ENCODE results near the gene GBX2.

Gene GBX2

DNA sequence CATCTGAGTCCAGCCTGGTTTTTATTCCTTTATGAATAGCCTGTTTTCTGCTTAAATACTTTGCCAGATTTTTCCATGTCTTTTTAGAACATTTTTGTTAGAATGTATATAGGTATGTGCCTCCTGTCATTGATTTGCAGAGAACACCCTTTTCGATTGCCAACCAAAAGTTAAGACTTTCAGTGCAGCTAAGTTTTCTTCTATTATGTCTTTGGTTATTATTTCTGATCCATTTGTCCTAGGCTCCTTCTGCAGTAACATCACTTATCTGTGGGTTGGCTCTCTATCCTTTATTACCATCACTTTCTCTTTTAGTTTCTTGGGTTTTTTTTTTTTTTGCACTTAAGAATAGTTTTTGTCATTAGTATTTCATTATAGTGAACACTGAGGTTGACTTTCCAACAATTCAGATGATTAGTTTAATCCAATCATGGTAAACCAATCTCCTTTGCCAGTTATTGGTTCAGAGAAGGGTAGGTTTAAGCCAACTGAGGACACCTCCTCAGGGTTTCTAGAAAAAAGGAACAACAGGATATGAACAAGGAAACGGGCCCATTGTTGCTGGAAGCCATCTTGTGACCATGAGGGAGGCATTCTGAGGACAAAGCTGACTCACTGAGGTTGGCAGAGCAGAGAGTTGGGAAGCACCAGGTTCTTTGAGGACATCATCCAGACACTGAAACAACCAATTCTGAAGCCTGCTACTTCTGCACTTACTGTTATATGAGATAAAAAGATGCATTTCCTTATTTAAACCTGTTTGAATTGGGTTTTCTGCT lies 37.9 kb upstream of the GBX2 start:
- no peak overlapping the region for H3K4me3 ChIP-seq
- no peak overlapping the region for H3K27ac ChIP-seq

DNA sequence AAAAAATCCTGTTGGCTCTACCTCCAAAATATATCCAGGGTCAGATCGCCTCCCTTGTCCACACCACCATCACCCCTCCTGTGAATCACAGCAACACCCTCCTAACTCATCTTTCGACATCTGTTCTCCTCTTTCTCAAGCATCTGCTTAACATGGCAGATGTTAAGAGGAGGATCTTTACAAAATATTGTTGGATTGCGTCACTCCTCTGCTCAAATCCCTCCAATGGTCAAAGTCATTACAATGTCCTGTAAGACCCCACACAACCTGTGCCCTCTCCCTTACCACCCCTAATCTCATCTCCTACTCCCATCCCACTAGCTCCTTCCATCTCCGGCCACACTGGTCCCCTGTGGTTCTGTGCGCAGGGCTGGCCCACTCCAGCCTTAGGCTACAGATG lies 36.8 kb upstream of the GBX2 start:
- TF ChIP-seq, protein P1, sequence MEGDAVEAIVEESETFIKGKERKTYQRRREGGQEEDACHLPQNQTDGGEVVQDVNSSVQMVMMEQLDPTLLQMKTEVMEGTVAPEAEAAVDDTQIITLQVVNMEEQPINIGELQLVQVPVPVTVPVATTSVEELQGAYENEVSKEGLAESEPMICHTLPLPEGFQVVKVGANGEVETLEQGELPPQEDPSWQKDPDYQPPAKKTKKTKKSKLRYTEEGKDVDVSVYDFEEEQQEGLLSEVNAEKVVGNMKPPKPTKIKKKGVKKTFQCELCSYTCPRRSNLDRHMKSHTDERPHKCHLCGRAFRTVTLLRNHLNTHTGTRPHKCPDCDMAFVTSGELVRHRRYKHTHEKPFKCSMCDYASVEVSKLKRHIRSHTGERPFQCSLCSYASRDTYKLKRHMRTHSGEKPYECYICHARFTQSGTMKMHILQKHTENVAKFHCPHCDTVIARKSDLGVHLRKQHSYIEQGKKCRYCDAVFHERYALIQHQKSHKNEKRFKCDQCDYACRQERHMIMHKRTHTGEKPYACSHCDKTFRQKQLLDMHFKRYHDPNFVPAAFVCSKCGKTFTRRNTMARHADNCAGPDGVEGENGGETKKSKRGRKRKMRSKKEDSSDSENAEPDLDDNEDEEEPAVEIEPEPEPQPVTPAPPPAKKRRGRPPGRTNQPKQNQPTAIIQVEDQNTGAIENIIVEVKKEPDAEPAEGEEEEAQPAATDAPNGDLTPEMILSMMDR (IDR thresholded peaks at IDR 0.05): no peak
- H3K4me3 ChIP-seq: no peak overlapping the region
- H3K27ac ChIP-seq: no peak overlapping the region
- peak; percentile 28 for DNase-seq (ENCODE audit: low spot score)

More for the DNA sequence above, 37.9 kb upstream of the GBX2 start:
- DNase-seq (ENCODE audit: low spot score): no peak
- TF ChIP-seq, protein P1 (IDR thresholded peaks at IDR 0.05): no peak

DNA sequence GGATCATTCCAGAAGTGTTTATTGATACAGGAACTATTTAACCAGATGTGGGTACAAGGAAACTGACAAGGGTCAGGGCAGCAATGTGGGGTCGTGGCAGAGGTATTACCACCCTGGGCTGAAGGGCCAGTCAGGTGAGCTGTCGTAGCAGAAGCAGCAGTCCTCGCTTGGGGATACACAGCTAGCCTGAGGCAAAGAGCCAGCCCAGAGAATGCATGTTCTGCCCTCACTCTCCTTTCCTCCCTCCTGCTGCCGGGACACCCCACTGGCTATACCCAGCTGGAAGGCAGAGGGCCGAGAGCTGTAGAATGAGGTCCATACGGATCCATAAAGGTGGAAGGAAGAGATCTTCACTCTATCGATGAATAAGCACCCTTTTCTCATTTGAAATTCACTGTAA lies 32.2 kb upstream of the GBX2 start:
- TF ChIP-seq, protein P1 (IDR thresholded peaks at IDR 0.05): no peak
- Histone ChIP-seq H3K27ac (no peak overlapping the region), H3K4me3 (no peak overlapping the region)
- DNase-seq (ENCODE audit: low spot score): peak; percentile 40

DNA sequence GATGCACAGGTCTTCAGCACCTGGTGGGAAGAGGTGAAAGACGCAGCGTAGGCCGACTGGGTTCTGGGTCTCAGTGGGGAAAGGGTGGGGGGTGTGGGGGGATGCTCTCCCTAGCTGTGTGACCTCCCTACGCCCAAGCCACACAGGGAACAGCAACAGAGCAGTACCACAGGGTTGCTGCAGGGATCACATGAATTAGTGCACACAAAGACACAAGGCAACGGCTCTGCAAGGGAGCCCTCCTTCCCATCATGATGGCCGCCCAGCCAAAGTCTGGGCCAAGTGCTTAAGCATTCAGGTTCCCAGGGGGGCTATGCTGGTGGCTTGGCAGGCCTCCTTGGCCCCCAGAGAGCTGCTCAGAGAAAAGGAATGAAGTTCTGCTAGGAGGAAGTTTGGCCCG lies 28.2 kb upstream of the GBX2 start:
- TF ChIP-seq, protein P1 (IDR thresholded peaks at IDR 0.05): no peak
- DNase-seq (ENCODE audit: low spot score): peak; percentile 40
- H3K4me3 ChIP-seq: no peak overlapping the region
- H3K27ac ChIP-seq: no peak overlapping the region

DNA sequence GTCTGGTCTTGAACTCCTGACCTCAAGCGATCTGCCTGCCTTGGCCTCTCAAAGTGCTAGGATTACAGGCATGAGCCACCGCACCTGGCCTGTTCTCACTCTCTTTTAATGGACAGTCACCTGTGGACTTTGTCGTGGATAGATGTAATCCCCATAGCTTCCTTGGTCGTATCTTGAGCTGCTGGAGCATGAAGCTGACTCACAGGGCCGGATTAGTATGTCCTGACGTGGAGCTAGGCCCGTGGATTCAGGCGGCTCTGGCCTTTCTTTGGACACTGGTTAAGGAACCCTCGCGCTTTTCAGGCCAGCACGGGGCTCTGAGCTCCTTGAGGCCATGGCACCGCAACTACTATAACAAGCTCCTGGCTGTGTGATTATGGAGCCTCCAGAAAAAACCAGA lies 27.5 kb upstream of the GBX2 start:
- Histone ChIP-seq H3K27ac (no peak overlapping the region), H3K4me3 (no peak overlapping the region)
- DNase-seq (ENCODE audit: low spot score): peak; percentile 24
- TF ChIP-seq, protein P1 (IDR thresholded peaks at IDR 0.05): no peak

DNA sequence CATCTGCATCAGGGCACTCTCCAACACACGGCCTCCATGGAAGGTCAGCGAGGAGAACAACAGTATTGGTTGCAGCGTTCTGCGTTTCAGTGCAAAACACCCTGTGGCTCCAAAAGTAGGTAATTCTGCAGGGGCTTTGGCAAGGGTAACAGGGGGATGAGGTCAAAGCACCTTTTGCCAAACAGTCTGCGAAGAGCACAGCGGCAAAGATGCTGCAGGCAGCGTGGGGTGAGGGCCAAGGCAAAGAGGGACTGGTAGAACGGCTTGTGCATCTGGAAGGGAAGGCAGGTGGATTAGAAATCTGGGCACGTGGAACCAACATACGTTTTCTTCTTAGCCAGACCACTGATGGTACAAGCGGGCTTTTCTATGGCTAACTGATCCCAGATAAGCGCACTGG lies 26.6 kb upstream of the GBX2 start:
- no peak overlapping the region for H3K27ac ChIP-seq
- no peak for DNase-seq (ENCODE audit: low spot score)
- H3K4me3 ChIP-seq: no peak overlapping the region
- TF ChIP-seq, protein P1 (IDR thresholded peaks at IDR 0.05): no peak

DNA sequence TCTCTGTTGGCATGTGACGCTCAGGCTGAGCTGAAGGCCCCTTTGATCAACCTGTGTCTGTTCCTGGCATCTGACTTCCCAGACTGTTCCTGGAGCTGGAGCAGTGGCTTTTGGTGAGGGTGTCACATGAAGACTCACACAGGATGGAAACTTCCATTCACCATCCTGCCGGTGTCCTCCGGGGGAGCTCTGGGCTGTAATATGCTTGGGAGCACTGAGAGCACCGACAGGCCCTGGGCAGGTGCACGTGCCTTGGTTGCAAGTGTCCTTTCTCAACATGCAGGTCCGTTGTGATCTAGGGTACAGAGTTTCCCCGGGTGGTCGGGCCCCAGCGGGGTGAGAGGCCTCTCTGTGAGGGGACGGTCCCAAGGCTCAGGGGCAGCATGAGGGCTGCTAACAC lies 24.8 kb upstream of the GBX2 start:
- no peak overlapping the region for H3K27ac ChIP-seq
- no peak overlapping the region for H3K4me3 ChIP-seq
- TF ChIP-seq, protein P1 (IDR thresholded peaks at IDR 0.05): no peak
- DNase-seq (ENCODE audit: low spot score): peak; percentile 36
